Stimulated activated CD4-positive, alpha-beta T cell treated with anti-CD3 and anti-CD28 coated beads, Interleukin-2, amount 100 ng/mL, for 4 hours (primary cell): ENCODE data around the gene IDUA.

Experiments used
- DNase-seq: peaks from one replicate; pipeline ENCODE4 v3.0.0-alpha.2; 2020; ENCODE audit warnings: low read depth

IDUA gene

DNA sequence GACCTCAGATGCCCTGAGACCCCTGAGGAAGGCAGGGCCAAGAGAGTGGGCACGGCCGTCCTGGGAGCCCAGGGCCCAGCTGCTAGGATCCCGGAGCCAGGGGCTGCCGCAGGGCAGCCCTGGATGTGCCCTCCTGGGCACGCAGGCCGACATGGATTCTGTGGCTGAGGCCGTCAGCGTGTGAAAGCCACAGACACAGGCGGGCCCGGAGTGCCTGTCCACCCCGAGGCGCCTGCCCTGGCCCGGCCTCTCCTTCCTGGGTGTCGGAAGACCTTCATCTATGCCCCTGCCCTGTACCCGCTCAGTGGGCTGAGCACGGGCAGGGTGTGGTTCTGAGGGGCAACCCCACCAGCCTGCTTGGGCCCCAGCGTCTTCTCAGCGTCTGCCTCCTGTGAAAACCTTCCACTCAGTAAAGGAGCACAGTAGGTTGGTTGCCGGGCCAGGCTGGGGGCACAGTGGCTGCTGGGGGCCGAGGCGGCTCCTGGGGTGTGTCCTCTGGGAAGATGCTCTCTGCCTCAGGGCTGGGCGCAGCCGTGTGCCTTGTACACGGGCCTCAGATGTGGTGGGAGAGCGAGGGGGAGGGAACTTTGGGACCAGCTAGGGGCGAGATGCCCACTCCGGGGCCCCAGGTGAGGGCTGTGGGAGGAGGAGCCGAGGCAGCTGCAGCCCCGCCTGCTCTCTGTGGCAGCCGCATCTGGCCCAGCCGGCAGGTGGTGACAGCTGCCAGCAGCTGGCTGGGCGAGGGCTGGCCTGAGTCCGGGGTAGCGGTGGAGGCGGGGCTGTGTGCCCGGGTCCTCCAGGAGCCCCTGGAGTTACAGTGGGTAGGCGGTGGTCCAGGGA is 45.3 kb downstream of the IDUA start:
- DNase-seq, result no peak

- no peak for DNase-seq
Observed at GRCh38 chr4:1032861-1033260, 46.0 kb downstream of the IDUA start.

GRCh38 chr4:1033840-1034551 is 47.2 kb downstream of the IDUA start:
- no peak for DNase-seq

DNA sequence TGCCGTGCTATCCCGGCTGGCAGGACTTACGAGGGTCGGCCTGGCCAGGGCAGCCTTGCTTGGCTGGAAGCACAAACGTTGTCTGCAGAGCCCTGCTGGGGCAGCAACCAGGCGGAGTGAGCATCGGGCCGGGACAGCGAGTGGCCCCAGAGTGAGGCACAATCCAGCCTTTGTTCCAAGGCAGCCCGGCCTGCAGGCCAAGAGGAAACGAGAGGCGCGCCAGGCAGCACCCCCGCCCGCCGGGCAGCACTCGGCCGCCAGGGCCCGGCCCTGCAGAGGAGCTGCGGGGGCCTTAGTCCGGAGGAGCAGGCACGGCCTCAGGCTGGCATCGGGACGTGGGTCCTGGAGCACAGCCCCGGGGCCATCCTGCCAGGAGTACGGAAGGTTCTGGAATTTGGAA is 48.7 kb downstream of the IDUA start:
- no peak for DNase-seq

GRCh38 chr4:1036095-1036494 is 49.3 kb downstream of the IDUA start:
- no peak for DNase-seq

- no peak for DNase-seq
Observed at GRCh38 chr4:1036976-1037810, 50.3 kb downstream of the IDUA start.

DNA sequence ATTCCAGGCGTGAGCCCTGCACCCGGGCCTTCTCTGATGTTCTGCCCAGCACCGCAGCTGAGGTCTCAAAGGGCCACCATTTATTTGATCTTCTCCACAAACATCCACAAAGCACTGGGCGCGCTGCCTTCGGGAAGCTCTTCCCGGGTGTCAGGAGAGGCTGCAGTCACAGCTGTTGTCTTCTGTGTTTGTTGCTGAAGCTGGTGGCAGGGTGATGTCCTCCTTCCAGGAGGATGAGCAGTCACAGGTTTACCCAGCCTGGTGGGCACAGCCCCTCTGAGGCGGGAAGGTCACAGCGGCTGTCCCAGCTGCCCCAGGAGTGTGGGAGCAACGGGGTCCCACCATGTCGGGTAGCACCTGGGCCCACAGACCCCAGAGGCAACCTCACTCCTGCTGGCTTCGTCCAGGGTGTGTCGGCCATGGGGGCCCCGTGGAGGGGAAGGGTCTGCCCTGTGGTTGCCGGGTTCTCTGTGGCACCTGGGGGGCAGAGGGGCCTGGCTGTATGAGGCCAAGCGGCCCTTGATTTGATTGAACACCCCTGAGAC is 52.2 kb downstream of the IDUA start:
- no peak for DNase-seq

DNA sequence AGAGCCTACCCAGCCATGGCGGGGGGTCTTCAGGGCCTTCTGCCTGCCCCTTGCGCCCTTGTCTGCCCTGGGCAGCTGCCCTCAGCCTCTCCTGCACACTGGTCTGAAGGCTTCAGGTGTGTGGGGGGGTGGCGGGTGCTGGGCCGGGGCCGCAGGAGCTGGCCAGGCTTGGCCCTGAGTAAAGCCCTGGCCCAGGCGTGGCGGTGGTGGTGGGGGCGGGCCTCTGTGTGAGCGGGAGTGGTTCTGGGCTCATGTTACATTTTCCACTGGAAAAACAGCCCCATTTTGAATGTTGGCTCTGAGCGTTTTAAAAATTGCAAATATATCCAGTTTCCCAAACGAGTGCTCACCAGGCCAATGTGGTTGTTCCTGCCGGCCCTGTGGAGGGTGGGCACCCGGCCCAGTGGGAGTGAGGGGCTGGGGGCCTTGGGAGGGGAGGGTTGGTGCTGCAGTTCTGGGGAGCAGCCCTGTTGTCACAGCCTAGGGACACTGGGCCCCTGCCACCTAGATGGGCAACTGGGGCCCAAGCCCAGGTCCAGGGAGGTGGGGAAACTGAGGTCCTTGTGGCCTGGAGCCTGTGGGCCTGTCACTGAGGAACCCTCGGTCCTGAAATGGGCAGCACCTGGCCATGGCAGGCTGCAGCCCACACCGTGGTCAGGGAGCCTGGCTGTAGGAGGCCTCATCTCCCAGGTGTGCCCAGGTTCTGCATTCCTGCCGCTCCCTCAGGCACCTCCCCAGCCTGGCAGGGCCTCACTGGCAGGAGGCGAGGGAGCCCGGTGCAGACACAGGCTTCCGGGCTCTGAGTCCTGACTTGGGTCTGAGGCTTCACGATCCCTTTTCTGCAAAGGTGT is 52.9 kb downstream of the IDUA start:
- DNase-seq, result no peak

- DNase-seq, result no peak
Observed at GRCh38 chr4:1040344-1041146, 53.7 kb downstream of the IDUA start.

DNA sequence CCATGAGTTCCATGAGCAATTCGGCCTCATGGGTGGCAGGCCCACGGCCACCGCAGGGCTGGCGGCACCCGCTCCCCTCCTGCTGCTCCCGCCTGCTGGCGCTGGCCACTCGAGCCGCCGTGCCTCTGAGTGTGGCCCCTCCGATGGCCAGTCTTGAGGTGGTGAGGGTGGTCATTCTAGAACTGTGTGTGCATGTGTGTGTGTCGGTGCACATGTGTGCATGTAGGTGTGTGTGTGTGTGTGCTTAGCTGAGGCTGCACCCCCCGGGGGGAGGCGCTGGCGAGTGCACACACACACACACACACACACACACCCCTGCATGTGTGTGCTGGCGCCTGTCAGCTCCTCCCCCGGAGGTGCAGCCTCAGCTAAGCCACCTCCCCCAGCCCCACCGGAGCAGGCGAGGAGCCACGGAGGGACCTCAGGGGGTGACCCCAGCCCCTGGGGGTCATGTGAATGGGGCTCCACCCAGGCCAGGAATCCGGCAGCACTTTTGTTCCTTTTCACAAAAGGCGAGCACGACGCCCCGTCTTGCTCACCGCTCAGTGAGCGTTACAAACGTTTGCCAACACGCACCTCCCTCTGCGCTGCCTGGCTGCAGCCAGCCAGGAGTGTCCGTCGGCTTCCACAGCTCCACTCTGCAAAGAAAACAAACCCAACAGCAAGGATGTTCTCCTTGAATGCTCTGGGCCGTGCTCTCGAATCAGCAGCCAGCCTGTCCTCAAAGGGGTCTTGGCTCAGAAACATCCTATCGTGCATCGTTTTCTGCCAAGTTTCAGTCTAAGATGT is 54.5 kb downstream of the IDUA start:
- DNase-seq, result no peak

DNA sequence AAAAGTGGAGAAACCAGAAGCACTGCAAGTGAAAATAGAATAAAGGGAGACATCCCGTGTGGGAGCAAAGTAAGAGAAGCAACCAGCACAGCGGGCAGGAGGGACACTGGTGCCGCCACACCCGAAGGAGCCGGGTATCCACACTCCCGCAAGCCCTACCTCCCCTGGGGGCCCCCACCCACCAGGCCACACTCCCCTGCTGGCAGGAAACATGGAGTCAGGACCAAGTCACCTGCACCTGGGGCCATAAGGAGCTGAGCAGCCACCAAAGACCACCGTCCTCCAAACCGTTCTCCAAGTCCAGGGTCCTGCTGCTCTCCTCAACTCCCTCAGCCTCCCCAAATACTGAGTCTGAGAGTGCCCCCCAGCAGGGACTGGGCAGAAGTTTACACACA is 55.1 kb downstream of the IDUA start:
- DNase-seq, result no peak

DNA sequence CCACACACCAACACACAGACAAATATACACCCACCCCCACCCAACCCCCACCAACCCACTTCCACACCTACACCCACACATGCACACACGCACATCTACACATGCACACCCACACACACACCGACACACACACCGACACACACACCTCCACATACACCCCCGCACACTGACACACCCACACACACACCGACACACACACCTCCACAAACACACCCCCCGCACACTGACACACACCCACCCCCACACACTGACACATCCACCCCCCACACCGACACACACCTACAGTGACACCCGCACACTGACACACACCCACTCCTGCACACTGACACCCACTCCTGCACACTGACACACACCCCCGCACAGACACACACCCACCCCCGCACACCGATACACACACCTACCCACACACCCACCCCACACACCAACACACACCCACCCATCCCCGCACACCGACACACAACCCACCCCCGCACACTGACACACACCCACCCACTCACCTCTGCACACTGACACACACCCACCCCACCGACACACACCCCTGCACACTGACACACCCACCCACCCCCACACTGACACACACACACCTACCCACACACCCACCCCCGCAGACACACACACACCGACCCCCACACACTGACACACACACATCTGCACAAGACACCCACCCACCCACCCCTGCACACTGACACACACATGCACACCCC is 55.7 kb downstream of the IDUA start:
- DNase-seq, result no peak

DNA sequence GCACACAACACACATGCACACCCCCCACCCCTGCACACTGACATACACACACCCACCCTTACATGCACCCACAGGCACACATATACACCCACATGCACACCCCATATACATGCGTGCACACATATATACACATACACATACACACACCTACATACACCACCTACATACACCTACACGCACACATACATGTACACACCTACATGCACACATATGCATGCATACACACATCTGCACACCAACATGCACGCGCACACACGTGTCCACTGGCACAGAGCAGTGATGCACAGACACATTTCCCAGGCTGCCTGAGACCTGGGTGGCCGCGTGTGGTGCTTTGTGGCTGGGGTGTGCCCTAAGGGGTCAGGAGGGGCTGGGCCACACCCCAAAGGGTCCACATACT is 56.3 kb downstream of the IDUA start:
- DNase-seq, result no peak

GRCh38 chr4:1043651-1044468 is 57.0 kb downstream of the IDUA start:
- no peak for DNase-seq

DNA sequence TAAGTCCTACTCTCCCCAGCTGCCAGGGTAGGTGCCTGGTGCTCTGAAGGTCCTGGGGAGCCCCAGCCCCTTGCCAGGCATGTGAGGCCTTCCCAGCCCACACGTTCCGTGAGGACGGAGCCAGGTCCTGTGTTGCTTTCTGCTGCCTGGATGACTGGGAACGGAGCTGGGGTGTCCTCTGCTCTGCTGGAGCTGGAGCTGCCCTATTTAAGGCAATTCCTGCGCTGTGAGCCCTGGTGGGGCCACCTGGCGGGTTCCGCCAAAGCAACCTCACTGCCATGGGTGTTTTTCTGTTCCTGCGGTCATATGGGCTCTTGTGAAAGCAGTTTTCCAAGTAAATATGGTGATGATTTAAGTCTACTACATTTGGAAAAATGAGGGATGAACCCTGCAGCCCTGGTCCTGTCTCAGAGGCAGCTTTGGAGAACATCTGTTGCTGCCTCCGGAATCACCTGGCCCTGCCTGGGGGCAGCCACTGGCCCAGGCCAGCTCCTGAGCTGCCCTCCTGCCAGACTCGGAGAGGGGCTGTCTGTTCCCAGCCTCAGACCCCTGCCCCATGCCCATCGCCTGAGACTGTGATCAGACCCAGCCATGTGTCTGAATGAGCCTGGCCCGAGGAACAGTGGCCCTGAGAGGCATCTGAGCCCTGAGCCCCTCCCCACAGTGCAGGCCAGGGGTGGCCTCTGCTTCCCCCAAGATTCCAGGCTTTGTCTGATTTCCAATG is 57.8 kb downstream of the IDUA start:
- DNase-seq, result no peak

DNA sequence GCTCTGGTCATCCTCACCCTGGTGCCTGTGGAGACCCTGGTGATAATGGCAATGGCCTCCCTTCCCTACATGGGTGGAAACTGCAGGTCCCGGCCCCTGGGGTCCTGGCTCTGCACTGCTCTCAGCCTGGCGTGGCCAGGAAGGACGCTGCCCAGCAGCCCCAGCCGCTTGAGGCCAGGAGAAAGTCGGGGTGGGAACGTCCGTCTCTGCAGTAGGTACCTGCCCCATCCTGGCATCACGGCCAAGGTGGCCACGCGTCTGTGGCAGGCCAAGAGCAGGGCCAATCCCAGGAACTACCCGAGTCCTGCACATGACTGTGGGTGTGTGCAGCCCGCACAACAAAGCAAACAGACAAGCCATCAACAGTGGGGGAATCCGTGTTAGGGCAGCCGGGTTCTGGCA is 58.4 kb downstream of the IDUA start:
- DNase-seq, result no peak

DNA sequence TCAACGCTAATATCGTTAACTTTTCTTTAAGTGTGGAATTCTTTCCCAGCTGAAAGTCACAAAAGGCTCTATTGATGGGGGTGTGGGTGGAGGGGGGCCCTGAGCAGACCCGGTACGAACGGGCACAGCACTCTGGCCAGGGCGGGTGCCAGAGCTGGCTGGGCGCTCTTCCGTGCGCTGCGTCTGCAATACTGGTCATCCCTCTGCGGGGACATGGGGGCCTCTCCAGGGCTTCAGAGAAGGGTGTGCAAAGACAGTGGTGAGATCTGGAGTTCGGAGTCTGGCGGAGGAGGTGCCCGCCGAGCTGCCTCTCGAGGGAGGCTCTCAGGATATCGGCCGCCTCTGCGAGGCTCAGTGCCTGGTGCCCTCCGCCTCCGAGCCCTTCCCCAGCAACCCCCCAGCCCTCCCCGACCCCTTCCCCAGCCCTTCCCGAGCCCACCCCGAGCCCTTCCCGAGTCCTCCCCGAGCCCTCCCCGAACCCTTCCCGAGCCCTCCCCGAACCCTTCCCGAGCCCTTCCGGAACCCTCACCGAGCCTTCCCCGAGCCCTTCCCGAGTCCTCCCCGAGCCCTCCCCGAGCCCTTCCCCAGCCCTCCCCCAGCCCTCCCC is 58.9 kb downstream of the IDUA start:
- DNase-seq, result no peak
